ENCODE results near the gene EPHB1. TPM values are rescaled to one million over a fixed set of nuclear protein-coding genes. Genes with fewer than 3 reads are reported as not detected.

Gene EPHB1
- total RNA-seq, 1 experiment from 2014 or later, result 2.8 TPM

GRCh38 chr3:134908271-134908670 lies 113.2 kb downstream of the EPHB1 start:
- H2BK15ac ChIP-seq (ENCODE audit: low read depth, low read length), result no peak overlapping the region
- no peak overlapping the region for H2BK20ac ChIP-seq (ENCODE audit: low read depth, low read length, poor library complexity, severe bottlenecking)
- H4K91ac ChIP-seq (ENCODE audit: insufficient read length, low read depth, low read length), result no peak overlapping the region
- H3K4me2 ChIP-seq (ENCODE audit: insufficient read depth, insufficient read length, low read length), result no peak overlapping the region
- no peak overlapping the region for H4K8ac ChIP-seq (replicated peaks; ENCODE audit: insufficient read length, low read depth, low read length)
- H3K56ac ChIP-seq (ENCODE audit: insufficient read length, low read depth, low read length), result no peak overlapping the region
- H3K14ac ChIP-seq (ENCODE audit: insufficient read depth, low read length), result no peak overlapping the region
- H3K79me2 ChIP-seq (ENCODE audit: insufficient read depth, low read length), result no peaks in the 10 kb centered on the region
- H3K27me3 ChIP-seq (ENCODE audit: insufficient read depth, low read length), result no peaks in the 10 kb centered on the region
- H2AK5ac ChIP-seq (ENCODE audit: insufficient read length, low read length), result no peak overlapping the region
- no peak overlapping the region for H3K9ac ChIP-seq (ENCODE audit: extremely low read depth, insufficient read length, low read length)
- no CpG with 5 or more reads among the region's 2 CpGs for WGBS (ENCODE audit: extremely low coverage, insufficient read length, low lambda C conversion rate)
- H3T11ph ChIP-seq (ENCODE audit: low read length), result no peak overlapping the region
- peaks cover 7 to 16% of the 10 kb centered on the region in 2 experiments for H3K4me1 Mint-ChIP-seq
- H2BK5ac ChIP-seq (ENCODE audit: insufficient read length, low read length), result no peak overlapping the region
- H3K79me1 ChIP-seq (ENCODE audit: insufficient read depth, low read depth, low read length, poor library complexity, severe bottlenecking), result no peaks in the 10 kb centered on the region
- H3K27ac Mint-ChIP-seq, result peak overlapping the region in 1 of 3 experiments; percentile 67; a peak in 1 of 7 replicates
- no peak overlapping the region for H3K23ac ChIP-seq (ENCODE audit: insufficient read length, low read depth, low read length)
- no peak for TF ChIP-seq CTCF (conservative IDR thresholded peaks at IDR 0.05)
- no peak overlapping the region for H3K4ac ChIP-seq (ENCODE audit: low read depth, low read length)
- no peaks in the 10 kb centered on the region for H3K4me1 ChIP-seq (ENCODE audit: insufficient read depth, low read length)
- no peak overlapping the region for H2BK120ac ChIP-seq (ENCODE audit: low read depth, low read length, poor library complexity, severe bottlenecking)
- no peaks in the 10 kb centered on the region for H3K9me3 ChIP-seq (ENCODE audit: control insufficient read depth, low read depth, low read length)
- no peaks in the 10 kb centered on the region for H3K23me2 ChIP-seq (ENCODE audit: insufficient read length, low read depth, low read length, poor library complexity, severe bottlenecking)
- no peaks in the 10 kb centered on the region for H4K20me1 ChIP-seq (ENCODE audit: control insufficient read depth, insufficient read depth, insufficient read length)
- H2AFZ ChIP-seq (ENCODE audit: low read length), result no peak overlapping the region
- no peak overlapping the region for H2BK12ac ChIP-seq (ENCODE audit: insufficient read length, low read depth, low read length)
- H3K27ac ChIP-seq (ENCODE audit: insufficient read length, low read depth, low read length), result no peak overlapping the region
- no peak overlapping the region for H4K5ac ChIP-seq (ENCODE audit: insufficient read length, low read depth, low read length)
- H3K36me3 Mint-ChIP-seq (ENCODE audit: insufficient read depth in 1 of 3, low read depth in 3 of 3), result no peaks in the 10 kb centered on the region; a peak in 1 of 7 replicates
- no peaks in the 10 kb centered on the region for H3K9me3 Mint-ChIP-seq
- peaks cover 6% of the 10 kb centered on the region for H3K27me3 Mint-ChIP-seq (ENCODE audit: low read depth)
- no peak for DNase-seq
- no peak overlapping the region for H3K18ac ChIP-seq (ENCODE audit: insufficient read length, low read depth, low read length)
- H3K4me3 Mint-ChIP-seq, result no peak overlapping the region

Data from H9 (cell line).